ENCODE data around the gene FLNB.

FLNB gene

DNA sequence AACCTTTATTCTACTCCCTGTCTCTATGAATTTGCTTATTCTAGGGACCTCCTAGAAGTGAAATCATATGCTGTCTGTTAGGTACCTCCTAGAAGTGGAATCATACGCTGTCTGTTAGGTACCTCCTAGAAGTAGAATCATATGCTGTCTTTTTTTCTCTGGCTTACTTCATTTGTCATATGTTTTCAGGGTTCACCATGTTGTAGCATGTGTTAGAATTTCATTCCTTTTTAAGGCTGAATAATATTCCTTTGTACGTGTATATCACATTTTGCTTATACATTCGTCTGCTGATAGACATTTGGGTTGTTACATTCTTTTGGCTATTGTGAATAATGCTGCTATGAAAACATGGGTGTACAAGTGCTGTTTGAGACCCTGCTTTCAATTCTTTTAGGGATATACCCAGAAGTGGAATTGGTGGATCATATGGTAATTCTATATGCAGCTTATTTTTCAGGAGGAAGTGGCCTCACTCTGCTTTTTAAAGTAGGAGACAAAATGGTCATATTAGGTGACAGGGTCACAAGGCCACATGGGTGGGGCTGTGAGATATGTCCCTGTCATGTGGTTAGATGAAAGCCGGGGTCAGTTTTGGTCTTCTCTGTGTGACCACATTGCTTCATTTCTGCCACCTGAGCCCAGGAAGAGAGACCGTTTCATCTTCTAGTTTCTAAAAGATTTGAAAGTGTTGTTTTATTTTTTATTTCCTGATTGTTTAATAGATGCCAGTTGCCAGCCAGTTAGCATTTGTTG is 76.7 kb downstream of the FLNB start:
- no peak for DNase-seq

DNA sequence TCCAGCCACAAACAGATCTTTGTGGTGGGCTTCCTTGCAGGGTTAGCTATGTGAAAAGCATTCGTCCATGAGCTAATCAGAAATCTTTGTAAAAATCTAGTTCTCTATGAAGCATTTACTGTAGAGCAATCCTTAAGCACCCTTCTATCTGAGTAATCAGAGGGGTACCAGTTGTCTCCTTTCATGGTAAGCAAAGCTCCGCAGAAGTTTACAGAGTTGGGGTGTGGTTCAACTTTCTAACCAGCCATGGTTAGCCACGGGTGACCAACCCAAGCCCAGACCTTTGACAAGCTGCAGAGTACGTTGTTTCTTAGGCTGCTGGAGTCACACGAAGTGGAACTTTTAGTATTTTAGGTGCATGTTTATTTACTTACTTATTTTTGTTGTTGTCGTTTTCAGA is 77.4 kb downstream of the FLNB start:
- no peak for DNase-seq

DNA sequence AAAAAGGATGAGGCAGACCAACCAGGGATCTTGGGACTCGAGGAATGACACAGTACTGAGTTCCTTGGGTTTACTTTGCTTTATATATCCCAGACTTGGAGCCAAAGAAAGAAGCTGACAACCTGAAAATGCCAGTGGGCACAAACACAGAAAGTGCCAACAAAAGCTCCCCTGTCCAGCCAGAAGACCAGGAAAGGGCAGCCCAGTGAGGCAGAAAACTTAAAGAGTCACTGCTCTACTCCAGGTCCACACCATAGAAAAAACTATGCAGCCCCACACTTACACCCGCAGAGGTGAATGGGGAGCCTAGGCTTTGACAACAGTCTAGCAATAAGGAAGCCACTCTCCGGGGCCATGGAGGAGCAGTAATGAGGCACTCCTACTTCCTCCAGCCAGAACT is 80.3 kb downstream of the FLNB start:
- DNase-seq, result no peak

DNA sequence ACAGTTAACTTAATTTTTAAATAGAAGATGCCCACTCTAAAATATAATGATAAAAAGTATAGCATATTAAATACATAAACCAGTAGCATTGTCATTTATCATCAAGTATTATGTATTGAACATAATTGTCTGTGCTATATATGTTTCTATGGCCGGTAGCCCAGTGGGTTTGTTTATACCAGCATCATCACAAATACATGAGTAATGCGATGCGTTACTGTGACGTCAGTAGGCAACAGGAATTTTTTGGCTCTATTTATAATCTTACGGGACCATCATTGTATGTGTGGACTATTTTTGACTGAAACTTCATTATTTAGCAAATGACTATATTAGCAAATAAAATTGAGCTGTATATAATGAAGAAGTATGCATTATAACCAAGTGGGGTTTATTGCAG is 82.1 kb downstream of the FLNB start:
- no peak for DNase-seq

DNA sequence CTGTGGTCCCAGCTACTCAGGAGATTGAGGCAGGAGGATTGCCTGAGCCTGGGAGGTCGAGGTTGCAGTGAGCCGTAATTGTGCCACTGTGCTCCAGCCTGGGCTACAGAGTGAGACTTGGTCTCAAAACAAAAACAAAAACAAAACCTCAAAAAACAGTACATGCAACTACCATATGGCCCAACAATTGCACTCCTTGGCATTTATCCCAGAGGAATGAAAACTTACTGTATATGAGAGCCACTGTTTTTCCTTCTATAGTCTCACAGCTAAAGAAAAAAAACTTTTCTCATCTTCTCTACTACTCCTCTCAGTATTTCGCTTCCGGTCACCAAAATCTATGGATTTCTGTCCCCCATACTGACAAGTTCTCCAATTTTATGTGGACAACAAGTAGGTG is 84.3 kb downstream of the FLNB start:
- no peak for DNase-seq

DNA sequence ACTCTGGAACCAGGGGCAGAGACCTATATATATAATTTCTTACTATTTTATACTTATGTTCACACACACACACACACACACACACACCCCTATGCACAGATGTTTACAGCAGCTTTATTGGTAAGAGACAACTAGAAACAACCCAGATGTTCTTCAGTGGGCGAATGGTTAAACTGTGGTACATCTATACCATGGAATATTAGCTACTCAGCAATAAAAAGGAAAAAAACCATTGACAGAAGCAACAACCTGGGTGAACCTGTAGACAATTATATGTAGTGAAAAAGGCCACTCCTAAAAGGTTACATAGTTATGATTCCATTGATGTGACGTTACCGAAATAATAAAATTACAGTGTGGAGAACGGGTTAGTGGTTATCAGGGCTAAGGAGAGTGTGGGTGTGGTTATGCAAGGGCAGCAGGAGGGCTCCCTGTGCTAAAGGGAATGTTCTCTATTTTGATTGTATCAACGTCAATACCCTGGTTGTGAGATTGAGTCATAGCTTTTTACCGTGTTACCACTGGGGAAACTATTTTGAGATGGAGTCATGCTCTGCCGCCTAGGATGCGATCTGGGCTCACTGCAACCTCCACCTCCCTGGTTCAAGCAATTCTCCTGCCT is 85.5 kb downstream of the FLNB start:
- DNase-seq, result no peak

DNA sequence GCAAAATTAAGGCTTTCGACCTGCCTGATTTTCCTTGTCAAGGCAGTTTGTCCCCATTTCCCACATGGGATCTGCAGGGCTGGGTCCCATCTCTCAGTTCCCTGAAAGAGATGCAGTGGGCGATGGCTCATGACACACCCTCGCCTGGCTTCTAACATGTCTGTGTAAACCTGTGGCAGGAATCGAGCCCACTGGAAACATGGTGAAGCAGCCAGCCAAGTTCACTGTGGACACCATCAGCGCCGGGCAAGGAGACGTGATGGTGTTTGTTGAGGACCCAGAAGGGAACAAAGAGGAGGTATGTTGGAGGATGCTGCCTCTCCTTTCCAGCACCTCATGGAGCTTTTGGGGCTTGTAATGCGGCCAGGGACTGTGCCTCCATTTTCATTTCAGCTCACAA is 86.4 kb downstream of the FLNB start:
- no peak for DNase-seq

DNA sequence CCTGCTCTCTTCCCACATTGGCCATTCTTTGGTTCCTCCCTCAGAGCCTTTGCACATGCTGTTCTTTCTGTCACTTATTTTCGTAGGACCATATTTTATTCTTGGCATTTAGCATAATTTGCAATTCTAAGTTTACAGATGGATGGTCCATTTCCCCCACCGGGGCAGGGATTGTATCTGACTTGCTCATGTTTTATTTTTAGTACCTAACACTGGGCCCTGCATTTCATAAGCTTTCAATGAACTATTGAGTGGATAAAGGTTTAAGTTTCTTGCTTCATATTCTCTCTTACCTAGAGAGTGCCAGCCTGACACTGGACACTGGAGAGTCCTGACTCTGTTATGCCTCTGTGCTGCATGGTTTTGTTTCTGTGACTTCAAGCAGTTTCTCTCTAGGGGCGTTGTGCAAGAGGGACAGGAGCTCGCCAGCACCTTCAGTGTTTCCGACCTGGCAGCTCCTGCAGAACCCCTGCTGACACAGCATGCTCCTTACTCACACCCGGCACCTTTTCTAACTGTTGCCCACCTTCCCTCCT is 87.4 kb downstream of the FLNB start:
- no peak for DNase-seq

DNA sequence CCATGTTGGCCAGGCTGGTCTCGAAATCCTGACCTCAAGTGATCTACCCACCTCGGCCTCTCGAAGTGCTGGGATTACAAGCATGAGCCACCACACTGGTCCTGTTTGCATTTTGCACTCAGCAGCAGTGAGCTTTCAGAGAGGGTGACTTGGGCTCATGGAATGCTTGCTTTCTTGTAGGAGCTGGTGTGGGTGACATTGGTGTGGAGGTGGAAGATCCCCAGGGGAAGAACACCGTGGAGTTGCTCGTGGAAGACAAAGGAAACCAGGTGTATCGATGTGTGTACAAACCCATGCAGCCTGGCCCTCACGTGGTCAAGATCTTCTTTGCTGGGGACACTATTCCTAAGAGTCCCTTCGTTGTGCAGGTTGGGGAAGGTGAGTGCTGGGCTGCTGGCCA is 90.3 kb downstream of the FLNB start:
- no peak for DNase-seq

DNA sequence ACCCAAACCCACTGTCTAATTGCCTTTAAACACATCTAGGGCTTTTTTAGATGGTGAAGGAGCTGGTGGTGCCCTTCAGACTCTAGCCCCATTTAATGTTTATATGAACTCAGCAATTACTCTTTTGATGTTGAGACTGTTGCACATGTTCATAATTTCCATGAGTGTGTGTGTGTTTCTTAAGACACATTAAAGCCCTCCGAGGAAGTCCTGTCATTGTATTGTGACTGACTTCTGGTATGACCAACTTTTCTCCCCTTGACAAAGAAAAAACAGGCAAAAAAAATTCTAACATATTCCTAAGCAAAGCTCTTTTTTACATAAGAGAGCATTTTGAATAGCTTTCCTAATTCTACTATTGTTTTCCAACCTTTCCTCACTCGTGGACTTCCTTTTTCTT is 91.6 kb downstream of the FLNB start:
- DNase-seq, result no peak

DNA sequence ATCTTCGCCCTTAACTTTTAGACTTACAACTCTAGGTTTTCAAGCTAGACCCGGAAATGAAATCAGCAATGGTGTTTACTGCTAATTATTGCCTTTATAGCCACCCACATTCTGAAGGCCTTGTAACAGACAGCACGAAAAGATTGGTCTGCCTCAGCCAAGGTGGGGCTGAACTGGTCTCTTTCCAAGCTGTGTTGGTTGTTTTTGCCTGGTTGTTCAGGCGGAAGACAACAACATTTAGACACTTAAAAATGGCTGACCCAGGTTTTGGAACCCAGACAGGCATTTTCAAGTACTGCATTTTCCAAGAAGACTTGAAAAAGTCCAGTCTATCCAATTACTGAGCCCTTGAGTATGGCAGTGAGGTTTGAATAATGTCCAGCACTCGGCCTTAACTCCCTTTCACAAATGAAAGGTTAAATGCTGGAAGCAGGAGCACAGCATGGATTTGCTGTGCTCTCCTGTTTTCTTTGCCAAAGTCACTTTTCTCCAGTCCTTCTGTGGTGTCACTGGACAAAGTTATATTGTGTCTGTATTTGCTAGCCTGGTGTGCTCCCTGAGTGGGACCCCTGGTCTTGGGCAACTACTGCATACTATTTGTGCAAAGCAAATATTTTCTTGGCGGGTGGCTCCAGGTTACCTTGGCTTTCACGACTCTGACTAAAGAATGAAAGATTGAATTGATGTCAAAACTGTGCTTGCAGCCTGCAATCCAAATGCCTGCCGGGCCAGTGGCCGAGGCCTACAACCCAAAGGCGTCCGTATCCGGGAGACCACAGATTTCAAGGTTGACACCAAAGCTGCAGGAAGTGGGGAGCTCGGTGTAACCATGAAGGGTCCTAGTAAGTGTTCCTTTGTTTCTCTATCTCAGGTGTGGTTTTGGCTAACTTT is 93.5 kb downstream of the FLNB start:
- no peak for DNase-seq

DNA sequence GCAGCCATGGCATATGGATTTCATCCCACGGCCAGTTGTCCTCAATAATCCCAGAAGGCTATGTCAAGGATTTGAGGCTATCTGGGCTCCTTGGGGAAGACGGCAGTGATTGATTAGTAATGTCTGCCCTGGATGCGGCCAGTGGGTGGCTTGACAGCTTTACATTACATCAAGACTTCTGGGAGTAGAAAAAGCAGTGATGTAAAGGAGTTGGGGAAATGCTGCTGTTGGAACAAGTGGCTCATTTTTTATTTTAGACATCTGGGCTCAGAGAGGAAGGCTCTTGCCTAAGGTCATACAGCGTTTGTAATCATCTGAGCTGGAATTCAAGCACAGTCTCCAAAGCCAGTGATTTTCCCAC is 94.1 kb downstream of the FLNB start:
- no peak for DNase-seq

DNA sequence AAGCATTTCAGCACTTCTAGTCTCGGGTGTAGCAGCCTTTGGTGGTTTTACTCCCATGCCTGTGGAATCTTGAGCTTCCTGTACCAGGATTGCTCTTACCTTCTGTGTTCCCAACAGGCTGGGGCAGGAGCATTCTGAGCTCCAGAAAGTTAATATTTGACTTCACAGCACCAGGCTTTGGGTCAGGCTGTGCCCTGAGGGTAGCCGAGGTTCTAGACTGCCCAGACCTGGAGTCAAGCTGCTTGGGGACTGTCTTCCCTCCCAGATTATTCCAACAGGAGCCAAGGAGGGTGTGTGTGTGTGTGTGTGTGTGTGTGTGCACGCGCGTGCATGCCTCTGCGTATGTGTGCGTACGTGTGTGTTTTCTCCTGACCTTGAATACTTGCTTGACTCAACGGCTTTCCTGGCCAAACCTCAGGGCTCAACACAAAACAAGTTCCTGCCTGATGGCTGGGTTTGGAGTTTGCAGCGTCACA is 94.8 kb downstream of the FLNB start:
- no peak for DNase-seq

DNA sequence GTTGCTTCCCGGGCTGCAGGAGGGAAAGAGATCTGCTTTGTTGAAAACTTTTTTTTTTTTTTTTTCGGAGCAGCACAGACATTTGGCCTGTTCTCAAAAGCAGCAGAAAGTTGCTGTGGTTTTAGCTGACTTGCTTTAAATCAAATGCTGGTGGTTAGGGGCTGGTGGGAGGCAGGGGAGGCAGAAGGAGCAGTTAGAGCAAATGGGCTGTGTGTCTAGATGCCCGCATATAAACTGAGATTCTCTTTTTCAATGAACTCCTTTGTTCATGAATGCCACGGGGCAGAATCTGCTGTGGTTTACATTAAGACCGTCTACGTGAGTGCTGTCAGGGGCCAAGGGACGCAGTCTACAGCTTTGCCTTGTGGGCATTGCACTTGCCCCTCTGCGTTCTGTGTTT is 95.9 kb downstream of the FLNB start:
- DNase-seq, result no peak

DNA sequence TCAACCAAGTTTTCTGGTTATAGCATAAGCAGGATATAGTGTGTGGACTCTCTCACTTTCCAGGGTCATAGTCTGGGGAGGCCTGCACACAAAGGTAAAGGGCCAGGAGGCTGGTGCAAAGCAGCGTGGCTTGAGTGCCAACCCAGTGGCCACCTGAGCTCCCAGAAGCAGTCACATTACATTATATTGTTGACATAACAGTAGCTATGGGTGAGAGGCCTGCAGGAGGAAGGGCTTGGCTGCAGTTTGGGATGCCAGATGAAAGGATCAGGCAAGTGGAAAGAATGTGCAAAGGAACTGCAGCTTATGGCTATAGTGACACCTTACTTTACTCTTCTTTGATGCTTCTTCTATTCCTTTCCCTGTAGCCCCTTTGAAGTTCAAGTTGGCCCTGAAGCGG is 96.5 kb downstream of the FLNB start:
- no peak for DNase-seq

DNA sequence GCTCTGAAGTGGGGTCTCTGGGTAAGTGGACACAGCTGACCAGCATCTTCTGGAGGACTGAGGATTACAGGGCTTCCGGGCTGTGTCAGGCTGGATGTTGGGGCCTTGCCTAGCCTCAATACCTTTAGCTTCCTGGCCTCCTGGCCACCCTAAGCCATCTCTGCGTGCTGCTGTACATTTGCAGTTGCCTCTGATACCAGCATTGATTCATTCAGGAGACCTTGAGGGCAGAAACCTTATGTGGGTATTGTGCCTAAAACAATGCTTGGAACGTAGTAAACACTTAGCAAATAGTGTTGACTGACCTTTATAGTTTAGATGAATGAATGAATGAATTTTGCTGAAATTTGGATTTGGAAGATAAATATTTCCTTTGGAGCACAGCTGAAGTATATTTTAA is 97.0 kb downstream of the FLNB start:
- no peak for DNase-seq

DNA sequence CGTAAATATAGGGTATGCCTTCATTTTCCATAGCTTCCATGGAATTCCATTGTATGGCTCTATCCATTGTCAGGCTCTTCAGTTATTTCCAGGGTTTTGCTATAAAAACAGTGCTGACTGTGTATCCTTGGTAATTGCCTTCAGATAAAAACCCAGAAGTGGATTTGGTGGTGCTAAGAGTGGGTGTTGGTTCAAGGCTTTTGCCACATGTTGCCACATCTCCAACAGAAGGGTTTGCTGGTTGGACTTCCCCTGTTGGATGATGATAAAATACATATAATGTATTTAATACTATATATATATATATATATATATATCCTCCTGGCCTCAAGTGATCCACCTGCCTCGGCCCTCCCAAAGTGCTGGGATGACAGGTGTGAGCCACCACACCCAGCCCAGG is 97.8 kb downstream of the FLNB start:
- no peak for DNase-seq

DNA sequence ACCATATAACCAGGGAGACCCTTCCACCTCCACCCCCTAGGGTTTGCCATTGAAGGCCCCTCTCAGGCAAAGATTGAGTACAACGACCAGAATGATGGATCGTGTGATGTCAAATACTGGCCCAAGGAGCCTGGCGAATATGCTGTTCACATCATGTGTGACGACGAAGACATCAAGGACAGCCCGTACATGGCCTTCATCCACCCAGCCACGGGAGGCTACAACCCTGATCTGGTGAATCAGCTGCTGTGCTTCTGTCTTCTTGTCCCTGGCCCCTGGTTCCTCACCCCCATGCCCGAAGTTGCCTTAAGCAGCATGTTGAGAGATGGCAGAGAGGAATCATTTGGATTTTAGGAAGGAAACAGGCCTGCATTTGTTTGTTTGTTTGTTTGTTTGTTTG is 98.4 kb downstream of the FLNB start:
- DNase-seq, result no peak

DNA sequence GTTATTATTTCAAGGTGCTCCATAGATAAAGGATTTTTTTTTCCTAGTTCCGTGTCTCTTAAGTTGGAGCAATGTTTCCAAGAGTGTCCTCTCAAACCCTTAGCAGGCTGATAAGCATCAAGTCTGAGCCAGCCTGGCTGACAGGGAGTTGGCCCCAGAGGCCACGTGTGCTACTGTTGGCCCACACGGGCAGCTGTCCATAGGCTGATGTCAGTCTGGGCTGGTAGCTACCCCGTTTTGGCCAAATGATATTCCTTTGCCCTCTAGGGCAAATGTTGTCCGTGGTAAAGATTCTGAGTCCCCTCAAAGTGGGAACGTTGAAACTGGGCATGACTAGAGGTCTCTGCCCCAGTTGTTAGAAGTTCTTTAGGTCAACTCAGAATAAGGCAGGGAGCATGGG is 99.4 kb downstream of the FLNB start:
- no peak for DNase-seq

DNA sequence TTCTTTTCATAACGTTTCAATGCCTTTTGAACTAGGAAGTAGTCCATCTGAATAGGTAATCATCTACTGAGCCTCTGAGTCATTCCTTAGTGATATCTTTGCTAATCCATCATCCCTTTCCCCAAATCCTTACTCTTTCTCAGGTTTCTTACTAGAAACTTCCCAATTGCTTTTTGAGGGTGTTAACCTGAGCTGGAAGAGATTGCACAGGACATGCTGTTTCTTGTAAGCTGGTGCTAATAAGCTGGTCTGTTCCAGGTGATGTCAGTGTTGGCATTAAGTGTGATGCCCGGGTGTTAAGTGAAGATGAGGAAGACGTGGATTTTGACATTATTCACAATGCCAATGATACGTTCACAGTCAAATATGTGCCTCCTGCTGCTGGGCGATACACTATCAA is 101.5 kb downstream of the FLNB start:
- DNase-seq, result no peak

DNA sequence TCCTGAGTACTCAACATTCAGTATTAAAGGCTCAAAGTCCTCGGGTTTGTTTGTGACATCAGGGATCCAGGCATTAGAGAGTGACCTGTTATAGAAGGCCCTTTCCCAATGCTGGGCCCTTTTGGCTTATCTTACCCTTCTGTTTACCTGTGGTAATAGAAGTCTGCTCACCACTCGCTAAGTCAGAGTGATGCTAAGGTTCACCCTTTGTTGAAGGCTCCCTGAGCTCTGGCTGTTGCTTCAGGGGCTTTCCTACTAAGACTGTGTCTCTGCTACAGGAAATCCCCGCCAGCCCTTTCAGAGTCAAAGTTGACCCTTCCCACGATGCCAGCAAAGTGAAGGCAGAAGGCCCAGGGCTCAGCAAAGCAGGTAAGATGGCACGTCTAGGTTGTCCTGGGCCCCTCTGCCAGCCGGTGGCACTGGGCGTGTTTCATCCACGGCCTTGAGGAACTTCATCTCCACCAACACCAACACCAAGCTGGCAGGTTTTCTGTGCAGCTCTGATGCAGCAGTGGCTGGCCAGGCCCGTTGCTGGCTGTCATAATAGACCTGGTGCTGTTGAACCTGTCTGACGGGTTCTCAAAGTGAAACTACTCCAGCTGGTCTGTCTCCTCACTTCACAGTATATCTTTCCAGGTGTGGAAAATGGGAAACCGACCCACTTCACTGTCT is 103.4 kb downstream of the FLNB start:
- no peak for DNase-seq

DNA sequence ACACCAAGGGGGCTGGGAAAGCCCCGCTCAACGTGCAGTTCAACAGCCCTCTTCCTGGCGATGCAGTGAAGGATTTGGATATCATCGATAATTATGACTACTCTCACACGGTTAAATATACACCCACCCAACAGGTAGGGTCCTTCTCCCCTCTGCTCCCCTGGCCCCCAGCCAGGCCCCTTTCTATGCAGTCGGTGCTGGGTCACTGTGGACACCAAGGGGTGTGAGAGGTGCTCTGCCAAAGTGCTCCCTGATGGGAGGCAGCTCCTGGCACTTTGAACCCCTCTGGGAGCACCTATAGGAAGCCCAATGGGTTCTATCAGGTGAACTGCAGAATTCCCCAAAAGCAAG is 103.9 kb downstream of the FLNB start:
- no peak for DNase-seq

DNA sequence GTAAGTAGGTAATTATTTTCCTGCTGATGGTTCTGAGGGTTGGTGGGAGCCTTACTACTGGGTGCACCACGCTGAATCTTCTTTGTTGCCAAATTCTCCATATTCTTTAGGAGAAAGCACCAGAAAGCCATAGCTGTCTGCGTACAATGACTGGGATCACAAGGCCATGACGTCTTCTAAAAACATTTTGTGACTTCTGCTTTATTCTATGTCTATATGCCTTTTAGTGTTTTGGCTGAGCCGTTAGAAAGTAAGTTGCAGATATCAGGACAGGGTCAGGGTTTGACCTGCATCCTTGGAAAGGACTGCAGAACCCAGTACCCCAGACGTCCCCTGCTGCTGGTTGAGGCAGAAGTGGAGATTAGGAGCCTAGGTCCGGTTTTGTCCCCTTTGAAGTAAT is 107.0 kb downstream of the FLNB start:
- DNase-seq, result no peak

Measured in activated gamma-delta T cell (primary cell).